Measurements from ENCODE around the gene BMERB1. TPM values are rescaled to one million over a fixed set of nuclear protein-coding genes. Genes with fewer than 3 reads are reported as not detected.

BMERB1 gene
- total and polyA plus RNA-seq, 2 experiments from 2014 or later: 7.3 to 10.3 TPM

DNA sequence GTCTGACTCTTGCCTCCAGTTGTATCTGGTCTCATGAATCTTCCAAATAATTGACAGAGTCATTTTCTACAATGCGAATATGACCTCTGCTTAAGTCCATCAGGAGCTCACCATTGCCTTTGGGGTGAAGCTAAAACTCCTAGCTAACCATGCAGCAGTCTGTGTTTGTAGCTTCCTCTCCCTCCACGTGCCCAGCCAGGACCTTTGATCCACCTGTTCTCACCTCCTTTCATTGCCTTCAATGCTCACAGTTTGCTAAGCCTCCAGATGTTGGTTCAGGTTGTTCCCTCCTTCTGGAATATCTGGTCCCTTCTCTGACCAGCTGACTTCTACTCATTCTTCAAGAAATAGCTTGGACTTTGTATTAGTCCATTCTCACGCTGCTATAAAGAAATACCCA, 23.0 kb downstream of the BMERB1 start:
- no peak overlapping the region for H3K4me3 ChIP-seq
- 83% methylated on average over 3 of the region's 3 CpGs for WGBS (ENCODE audit: low lambda C conversion rate, missing lambda C conversion rate)
- H3K79me2 ChIP-seq: no peaks in the 10 kb centered on the region
- H4K20me1 ChIP-seq (ENCODE audit: insufficient read depth, poor library complexity, severe bottlenecking): no peaks in the 10 kb centered on the region
- no peak for TF ChIP-seq EZH2 (IDR thresholded peaks at IDR 0.05; ENCODE audit: borderline replicate concordance)
- TF ChIP-seq, protein P1, sequence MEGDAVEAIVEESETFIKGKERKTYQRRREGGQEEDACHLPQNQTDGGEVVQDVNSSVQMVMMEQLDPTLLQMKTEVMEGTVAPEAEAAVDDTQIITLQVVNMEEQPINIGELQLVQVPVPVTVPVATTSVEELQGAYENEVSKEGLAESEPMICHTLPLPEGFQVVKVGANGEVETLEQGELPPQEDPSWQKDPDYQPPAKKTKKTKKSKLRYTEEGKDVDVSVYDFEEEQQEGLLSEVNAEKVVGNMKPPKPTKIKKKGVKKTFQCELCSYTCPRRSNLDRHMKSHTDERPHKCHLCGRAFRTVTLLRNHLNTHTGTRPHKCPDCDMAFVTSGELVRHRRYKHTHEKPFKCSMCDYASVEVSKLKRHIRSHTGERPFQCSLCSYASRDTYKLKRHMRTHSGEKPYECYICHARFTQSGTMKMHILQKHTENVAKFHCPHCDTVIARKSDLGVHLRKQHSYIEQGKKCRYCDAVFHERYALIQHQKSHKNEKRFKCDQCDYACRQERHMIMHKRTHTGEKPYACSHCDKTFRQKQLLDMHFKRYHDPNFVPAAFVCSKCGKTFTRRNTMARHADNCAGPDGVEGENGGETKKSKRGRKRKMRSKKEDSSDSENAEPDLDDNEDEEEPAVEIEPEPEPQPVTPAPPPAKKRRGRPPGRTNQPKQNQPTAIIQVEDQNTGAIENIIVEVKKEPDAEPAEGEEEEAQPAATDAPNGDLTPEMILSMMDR (IDR thresholded peaks at IDR 0.05; ENCODE audit: poor library complexity): no peak
- TF ChIP-seq EZH2phosphoT487 (IDR thresholded peaks at IDR 0.05; ENCODE audit: low read depth, severe bottlenecking, unreplicated experiment): no peak
- no peaks in the 10 kb centered on the region for H3K36me3 ChIP-seq (replicated peaks; ENCODE audit: insufficient read depth, low read depth)
- no peak overlapping the region for H2AFZ ChIP-seq
- H3K27me3 ChIP-seq: peaks cover 15% of the 10 kb centered on the region
- DNase-seq (ENCODE audit: low spot score): no peak
- H3K4me1 ChIP-seq (ENCODE audit: insufficient read depth): no peaks in the 10 kb centered on the region
- H3K9me2 ChIP-seq (replicated peaks; ENCODE audit: insufficient read depth): no peaks in the 10 kb centered on the region
- no peak overlapping the region for H3K27ac ChIP-seq
- no peak overlapping the region for H3K4me2 ChIP-seq
- no peaks in the 10 kb centered on the region for H3K9me3 ChIP-seq (ENCODE audit: low read depth)

DNA sequence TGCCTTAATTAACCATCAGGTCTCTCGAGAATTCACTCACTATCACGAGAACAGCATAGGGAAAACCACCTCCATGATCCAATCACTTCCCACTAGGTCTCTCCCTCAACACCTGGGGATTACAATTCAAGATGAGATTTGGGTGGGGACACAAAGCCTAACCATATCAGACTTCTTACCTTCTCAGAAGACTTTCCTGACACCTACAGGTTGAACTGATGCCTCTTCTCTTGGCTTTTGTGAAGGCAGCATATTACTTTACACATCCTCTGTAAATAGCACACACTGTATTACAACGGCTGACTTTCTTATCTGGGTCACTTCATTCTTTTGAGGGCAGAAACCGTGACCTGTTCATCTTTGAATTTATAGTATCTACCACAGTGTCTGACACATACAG, 23.6 kb downstream of the BMERB1 start:
- H3K27me3 ChIP-seq: peaks cover 15% of the 10 kb centered on the region
- no peak overlapping the region for H3K27ac ChIP-seq
- H3K79me2 ChIP-seq: no peaks in the 10 kb centered on the region
- H3K4me2 ChIP-seq: no peak overlapping the region
- H3K4me1 ChIP-seq (ENCODE audit: insufficient read depth): no peaks in the 10 kb centered on the region
- H3K9me2 ChIP-seq (replicated peaks; ENCODE audit: insufficient read depth): no peaks in the 10 kb centered on the region
- no peaks in the 10 kb centered on the region for H4K20me1 ChIP-seq (ENCODE audit: insufficient read depth, poor library complexity, severe bottlenecking)
- H3K9me3 ChIP-seq (ENCODE audit: low read depth): no peaks in the 10 kb centered on the region
- no peak overlapping the region for H3K4me3 ChIP-seq
- H2AFZ ChIP-seq: no peak overlapping the region
- 69% methylated on average over 4 of the region's 4 CpGs for WGBS (ENCODE audit: low lambda C conversion rate, missing lambda C conversion rate)
- no peak for TF ChIP-seq EZH2 (IDR thresholded peaks at IDR 0.05; ENCODE audit: borderline replicate concordance)
- TF ChIP-seq EZH2phosphoT487 (IDR thresholded peaks at IDR 0.05; ENCODE audit: low read depth, severe bottlenecking, unreplicated experiment): no peak
- TF ChIP-seq, protein P1 (IDR thresholded peaks at IDR 0.05; ENCODE audit: poor library complexity): no peak
- DNase-seq (ENCODE audit: low spot score): no peak
- H3K36me3 ChIP-seq (replicated peaks; ENCODE audit: insufficient read depth, low read depth): no peaks in the 10 kb centered on the region

DNA sequence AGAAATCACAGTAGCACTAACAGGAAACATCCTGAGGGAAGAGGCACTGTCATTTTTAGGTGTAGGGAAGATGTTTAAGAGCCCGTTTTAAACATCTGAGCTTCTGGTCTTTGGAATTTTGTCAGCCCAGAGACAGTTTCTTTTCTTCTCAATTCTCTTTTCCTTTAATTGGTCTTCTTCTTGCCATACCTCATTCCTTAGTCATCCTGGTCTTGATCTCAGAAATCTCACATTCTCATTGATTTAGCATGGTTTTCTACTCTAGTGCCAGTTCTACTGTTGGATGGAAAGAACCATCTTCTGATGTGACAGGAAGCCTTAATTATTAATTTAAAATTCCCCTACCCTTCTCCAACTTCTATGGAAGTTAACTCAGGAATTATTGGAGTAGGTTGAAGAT, 25.4 kb downstream of the BMERB1 start:
- H3K27ac ChIP-seq: no peak overlapping the region
- no peak overlapping the region for H3K4me3 ChIP-seq
- no peaks in the 10 kb centered on the region for H3K36me3 ChIP-seq (replicated peaks; ENCODE audit: insufficient read depth, low read depth)
- peaks cover 10% of the 10 kb centered on the region for H3K27me3 ChIP-seq
- WGBS (ENCODE audit: low lambda C conversion rate, missing lambda C conversion rate): 88% methylated on average over 1 of the region's 1 CpG
- no peaks in the 10 kb centered on the region for H3K9me2 ChIP-seq (replicated peaks; ENCODE audit: insufficient read depth)
- H3K79me2 ChIP-seq: no peaks in the 10 kb centered on the region
- H3K4me1 ChIP-seq (ENCODE audit: insufficient read depth): no peaks in the 10 kb centered on the region
- no peak overlapping the region for H3K4me2 ChIP-seq
- no peaks in the 10 kb centered on the region for H4K20me1 ChIP-seq (ENCODE audit: insufficient read depth, poor library complexity, severe bottlenecking)
- H3K9me3 ChIP-seq (ENCODE audit: low read depth): no peaks in the 10 kb centered on the region
- no peak for DNase-seq (ENCODE audit: low spot score)
- TF ChIP-seq EZH2 (IDR thresholded peaks at IDR 0.05; ENCODE audit: borderline replicate concordance) (no peak), EZH2phosphoT487 (IDR thresholded peaks at IDR 0.05; ENCODE audit: low read depth, severe bottlenecking, unreplicated experiment) (no peak)
- TF ChIP-seq, protein P1 (IDR thresholded peaks at IDR 0.05; ENCODE audit: poor library complexity): no peak
- no peak overlapping the region for H2AFZ ChIP-seq

DNA sequence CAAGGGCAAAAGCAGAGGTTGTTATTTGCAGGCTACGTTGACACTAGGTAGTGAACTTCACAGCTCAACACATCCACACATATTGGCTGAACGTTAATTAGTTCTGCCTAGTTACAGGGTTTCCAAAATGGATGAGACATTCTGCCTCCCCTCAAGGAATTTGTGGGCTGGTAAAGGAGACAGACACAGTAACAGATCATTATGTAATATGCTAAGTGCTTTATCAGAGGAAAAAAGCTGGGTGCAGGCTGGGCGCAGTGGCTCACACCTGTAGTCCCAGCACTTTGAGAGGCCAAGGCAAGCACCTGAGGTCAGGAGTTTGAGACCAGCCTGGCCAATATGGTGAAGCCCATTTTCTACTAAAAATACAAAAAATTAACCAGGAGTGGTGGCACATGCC, 26.2 kb downstream of the BMERB1 start:
- no peak for DNase-seq (ENCODE audit: low spot score)
- H3K27me3 ChIP-seq: peaks cover 10% of the 10 kb centered on the region
- no peak overlapping the region for H2AFZ ChIP-seq
- H3K4me1 ChIP-seq (ENCODE audit: insufficient read depth): no peaks in the 10 kb centered on the region
- no peak overlapping the region for H3K27ac ChIP-seq
- WGBS (ENCODE audit: low lambda C conversion rate, missing lambda C conversion rate): 92% methylated on average over 3 of the region's 3 CpGs
- no peak overlapping the region for H3K4me3 ChIP-seq
- no peaks in the 10 kb centered on the region for H3K9me3 ChIP-seq (ENCODE audit: low read depth)
- H3K9me2 ChIP-seq (replicated peaks; ENCODE audit: insufficient read depth): no peaks in the 10 kb centered on the region
- no peaks in the 10 kb centered on the region for H3K36me3 ChIP-seq (replicated peaks; ENCODE audit: insufficient read depth, low read depth)
- no peaks in the 10 kb centered on the region for H4K20me1 ChIP-seq (ENCODE audit: insufficient read depth, poor library complexity, severe bottlenecking)
- no peaks in the 10 kb centered on the region for H3K79me2 ChIP-seq
- TF ChIP-seq EZH2phosphoT487 (IDR thresholded peaks at IDR 0.05; ENCODE audit: low read depth, severe bottlenecking, unreplicated experiment) (no peak), EZH2 (IDR thresholded peaks at IDR 0.05; ENCODE audit: borderline replicate concordance) (no peak)
- TF ChIP-seq, protein P1 (IDR thresholded peaks at IDR 0.05; ENCODE audit: poor library complexity): no peak
- H3K4me2 ChIP-seq: no peak overlapping the region
